Fibroblast of villous mesenchyme (primary cell): ENCODE measurements around the gene PYDC1. TPM values are rescaled to one million over a fixed set of nuclear protein-coding genes. Genes with fewer than 3 reads are reported as not detected.
"Not testable (repeated sequence)": the region's sequence is repeated elsewhere in the genome, so short reads cannot be mapped to it uniquely, and the experiment has no call there.

Source experiments
- DNase-seq: peaks from one replicate; pipeline ENCODE4 v3.0.0-alpha.2; 2010; ENCODE audit warnings: low read depth
- H3K4me3 ChIP-seq: 2 replicates; pipeline ENCODE4 v1.5.1; 2011; ENCODE audit warnings: low read depth, mild to moderate bottlenecking, low read length
- CTCF ChIP-seq: IDR thresholded peaks from 2 replicates; pipeline ENCODE4 v1.5.1; 2012; ENCODE audit warnings: low read depth, mild to moderate bottlenecking, low read length; ENCODE audit not compliant: insufficient read depth
- small RNA-seq: library from RNA; depleted of rRNA; stranded (forward); fragments of <200 nt; gene quantifications from one replicate; pipeline ENCODE3, GENCODE V24; 2012
- total RNA-seq: library from RNA; depleted of rRNA; stranded (reverse); fragments of >200 nt; gene quantifications from 2 replicates; pipeline ENCODE4 v1.2.3, GENCODE V29; 2012

The PYDC1 gene
- total RNA-seq, 1 donor: not detected

DNA sequence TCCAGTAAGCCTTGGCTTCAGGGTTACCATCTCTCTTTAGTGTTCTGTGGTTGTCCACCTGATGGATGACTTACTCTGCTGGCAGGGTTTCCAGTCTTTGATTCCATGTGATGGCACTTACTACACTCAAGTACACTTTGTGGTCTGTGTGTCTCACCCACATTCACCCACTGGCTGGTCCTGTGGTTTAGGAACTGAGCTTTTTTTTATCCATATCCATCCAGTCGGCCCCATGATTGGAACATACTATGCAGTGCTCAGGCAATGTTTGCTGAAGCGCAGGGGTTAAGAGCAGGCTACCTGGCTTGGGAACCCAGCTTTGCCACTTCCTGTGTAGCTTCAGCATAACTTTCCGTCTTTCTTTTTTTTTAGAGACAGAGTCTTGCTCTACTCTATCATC is 39.8 kb downstream of the PYDC1 start:
- TF ChIP-seq CTCF: no peak
- no peak overlapping the region for H3K4me3 ChIP-seq
- DNase-seq: no peak

DNA sequence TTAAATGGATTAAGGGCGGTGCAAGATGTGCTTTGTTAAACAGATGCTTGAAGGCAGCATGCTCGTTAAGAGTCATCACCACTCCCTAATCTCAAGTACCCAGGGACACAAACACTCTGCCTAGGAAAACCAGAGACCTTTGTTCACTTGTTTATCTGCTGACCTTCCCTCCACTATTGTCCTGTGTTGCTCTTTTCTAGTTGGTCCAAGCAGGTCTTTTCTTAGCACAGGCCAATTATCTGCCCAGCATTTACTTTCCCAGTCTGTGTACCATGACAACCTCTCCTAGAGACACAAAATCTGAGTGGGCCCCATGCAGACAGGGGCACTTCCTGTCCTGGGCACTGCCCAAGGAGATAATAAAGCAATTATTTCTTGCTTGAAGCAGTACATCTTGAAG is 46.9 kb downstream of the PYDC1 start:
- not testable (repeated sequence) for DNase-seq, H3K4me3 ChIP-seq

GRCh38 chr16:31168848-31169247 is 48.1 kb downstream of the PYDC1 start:
- DNase-seq: no peak
- H3K4me3 ChIP-seq: no peak overlapping the region
- TF ChIP-seq CTCF: no peak

GRCh38 chr16:31167315-31167714 is 49.6 kb downstream of the PYDC1 start:
- no peak for TF ChIP-seq CTCF
- no peak overlapping the region for H3K4me3 ChIP-seq
- DNase-seq: no peak

Small RNA genes within 50 kb of the gene (small RNA-seq; reads per million reads assigned to genes)
- gene NDUFA3P6: not detected

Other genes starting within 250 kb of the PYDC1 start
- gene HSD3B7, start 231.9 kb downstream of the PYDC1 start, total RNA-seq: 24.8 and 26.8 TPM in 2 replicates
- gene STX1B, start 206.5 kb downstream of the PYDC1 start, total RNA-seq: 2.2 and 2.6 TPM in 2 replicates
- gene STX4, start 183.6 kb downstream of the PYDC1 start, total RNA-seq: 15.5 and 24.2 TPM in 2 replicates
- 16.0 and 27.1 TPM in 2 replicates for gene ZNF668, start 142.9 kb downstream of the PYDC1 start, total RNA-seq
- gene ZNF646, start 142.7 kb downstream of the PYDC1 start, total RNA-seq: 13.4 and 15.8 TPM in 2 replicates
- gene PRSS53, start 128.2 kb downstream of the PYDC1 start, total RNA-seq: 1.7 and 1.9 TPM in 2 replicates
- 68.2 and 76.0 TPM in 2 replicates for gene VKORC1, start 122.3 kb downstream of the PYDC1 start, total RNA-seq
- gene BCKDK, start 108.7 kb downstream of the PYDC1 start, total RNA-seq: 28.1 and 34.1 TPM in 2 replicates
- gene KAT8, start 99.5 kb downstream of the PYDC1 start, total RNA-seq: 23.8 and 24.6 TPM in 2 replicates
- gene PRSS8, start 81.4 kb downstream of the PYDC1 start, total RNA-seq: under 0.01 TPM in 1 of 2 replicates, not detected in the other
- under 0.01 and 0.32 TPM in 2 replicates for gene PRSS36, start 67.1 kb downstream of the PYDC1 start, total RNA-seq
- gene FUS, start 37.0 kb downstream of the PYDC1 start, total RNA-seq: 47.4 and 54.4 TPM in 2 replicates
- gene PYCARD, start 14.4 kb downstream of the PYDC1 start, total RNA-seq: 85.9 and 176 TPM in 2 replicates
- not detected in 2 replicates for gene TRIM72, start 3.0 kb downstream of the PYDC1 start, total RNA-seq
- gene ITGAM, start 42.8 kb upstream of the PYDC1 start, total RNA-seq: not detected in 2 replicates
- not detected in 2 replicates for gene ITGAX, start 138.0 kb upstream of the PYDC1 start, total RNA-seq
- gene ITGAD, start 176.2 kb upstream of the PYDC1 start, total RNA-seq: not detected in 2 replicates
- not detected in 2 replicates for gene COX6A2, start 211.2 kb upstream of the PYDC1 start, total RNA-seq
- 0.43 and 0.64 TPM in 2 replicates for gene ZNF843, start 225.7 kb upstream of the PYDC1 start, total RNA-seq
- gene ARMC5, start 242.4 kb upstream of the PYDC1 start, total RNA-seq: 8.6 and 10.3 TPM in 2 replicates